HG03565 (cell line): ENCODE data around the gene KDM4C.

Experiments
- ATAC-seq: cut with Tn5 transposase; IDR thresholded peaks from one replicate; pipeline ENCODE4 v1.9.1; 2021; ENCODE audit warnings: mild to moderate bottlenecking, moderate library complexity; ENCODE audit not compliant: unreplicated experiment

The KDM4C gene

GRCh38 chr9:7089406-7090193 lies 331.8 kb downstream of the KDM4C start:
- ATAC-seq = no peak

- no peak for ATAC-seq
Observed at GRCh38 chr9:7093040-7093439, 335.3 kb downstream of the KDM4C start.

GRCh38 chr9:7094052-7094451 lies 336.3 kb downstream of the KDM4C start:
- ATAC-seq = no peak

GRCh38 chr9:7094576-7094975 lies 336.8 kb downstream of the KDM4C start:
- peak; percentile 19 for ATAC-seq

- ATAC-seq = peak; percentile 67
Observed at GRCh38 chr9:7095058-7095457, 337.3 kb downstream of the KDM4C start.

- no peak for ATAC-seq
Observed at GRCh38 chr9:7097040-7097715, 339.4 kb downstream of the KDM4C start.

- ATAC-seq = no peak
Observed at GRCh38 chr9:7097785-7098752, 340.3 kb downstream of the KDM4C start.

GRCh38 chr9:7103367-7103766 lies 345.6 kb downstream of the KDM4C start:
- no peak for ATAC-seq

GRCh38 chr9:7103771-7104170 lies 346.0 kb downstream of the KDM4C start:
- no peak for ATAC-seq

GRCh38 chr9:7104625-7105024 lies 346.9 kb downstream of the KDM4C start:
- ATAC-seq = no peak

- ATAC-seq = no peak
Observed at GRCh38 chr9:7105095-7105494, 347.3 kb downstream of the KDM4C start.

GRCh38 chr9:7108936-7109335 lies 351.2 kb downstream of the KDM4C start:
- ATAC-seq = no peak

GRCh38 chr9:7111413-7111812 lies 353.6 kb downstream of the KDM4C start:
- no peak for ATAC-seq

- no peak for ATAC-seq
Observed at GRCh38 chr9:7115606-7116005, 357.8 kb downstream of the KDM4C start.

GRCh38 chr9:7117676-7118561 lies 360.1 kb downstream of the KDM4C start:
- ATAC-seq = peak; percentile 58

- peak; percentile 28 for ATAC-seq
Observed at GRCh38 chr9:7118633-7119032, 360.9 kb downstream of the KDM4C start.

- ATAC-seq = no peak
Observed at GRCh38 chr9:7119612-7120011, 361.8 kb downstream of the KDM4C start.

- peak; percentile 57 for ATAC-seq
Observed at GRCh38 chr9:7121055-7121454, 363.3 kb downstream of the KDM4C start.

- no peak for ATAC-seq
Observed at GRCh38 chr9:7121664-7122063, 363.9 kb downstream of the KDM4C start.

GRCh38 chr9:7123743-7124142 lies 366.0 kb downstream of the KDM4C start:
- ATAC-seq = no peak
